Measurements from ENCODE around the gene FBLN1.
"Not testable (repeated sequence)": the region's sequence is repeated elsewhere in the genome, so short reads cannot be mapped to it uniquely, and the experiment has no call there.

FBLN1 gene

DNA sequence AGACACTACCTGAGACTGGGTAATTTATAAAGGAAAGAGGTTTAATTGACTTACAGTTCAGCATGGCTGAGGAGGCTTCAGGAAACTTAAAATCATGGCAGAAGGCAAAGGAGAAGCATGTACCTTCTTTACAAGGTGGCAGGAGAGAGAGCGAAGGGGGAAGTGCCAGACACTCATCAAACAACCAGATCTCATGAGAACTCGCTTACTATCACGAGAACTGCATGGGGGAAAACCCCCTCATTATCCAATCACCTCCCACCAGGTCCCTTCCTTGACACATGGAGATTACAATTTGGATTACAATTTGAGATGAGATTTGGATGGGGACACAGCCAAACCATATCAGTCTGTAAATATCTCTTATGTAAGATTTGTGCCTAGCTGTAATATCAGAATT lies 118.0 kb downstream of the FBLN1 start:
- no peak for DNase-seq

GRCh38 chr22:45621836-45622600 lies 119.3 kb downstream of the FBLN1 start:
- no peak for DNase-seq

DNA sequence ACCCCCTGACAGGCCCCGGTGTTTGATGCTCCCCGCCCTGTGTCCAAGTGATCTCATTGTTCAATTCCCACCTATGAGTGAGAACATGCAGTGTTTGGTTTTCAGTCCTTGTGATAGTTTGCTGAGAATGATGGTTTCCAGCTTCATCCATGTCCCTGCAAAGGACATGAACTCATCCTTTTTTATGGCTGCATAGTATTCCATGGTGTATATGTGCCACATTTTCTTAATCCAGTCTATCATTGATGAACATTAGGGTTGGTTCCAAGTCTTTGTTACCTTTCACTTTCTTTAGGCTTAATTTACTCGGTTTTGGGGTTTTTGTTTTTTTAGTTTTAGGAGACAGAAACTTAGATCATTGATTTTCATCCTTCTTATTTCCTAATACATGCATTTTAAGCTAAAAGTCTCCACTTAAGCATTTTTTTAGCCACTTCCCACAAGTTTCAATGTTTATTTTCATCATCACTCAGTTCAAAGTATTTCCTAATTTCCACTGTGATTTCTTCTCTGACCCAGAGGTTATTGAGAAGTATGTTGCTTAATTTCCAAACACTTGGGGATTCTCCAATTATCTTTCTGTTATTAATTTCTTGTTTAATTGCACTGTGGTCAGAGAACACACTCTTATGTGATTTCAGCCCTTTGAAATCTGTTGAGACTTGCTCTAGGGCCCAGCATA lies 120.9 kb downstream of the FBLN1 start:
- DNase-seq: not testable (repeated sequence)

DNA sequence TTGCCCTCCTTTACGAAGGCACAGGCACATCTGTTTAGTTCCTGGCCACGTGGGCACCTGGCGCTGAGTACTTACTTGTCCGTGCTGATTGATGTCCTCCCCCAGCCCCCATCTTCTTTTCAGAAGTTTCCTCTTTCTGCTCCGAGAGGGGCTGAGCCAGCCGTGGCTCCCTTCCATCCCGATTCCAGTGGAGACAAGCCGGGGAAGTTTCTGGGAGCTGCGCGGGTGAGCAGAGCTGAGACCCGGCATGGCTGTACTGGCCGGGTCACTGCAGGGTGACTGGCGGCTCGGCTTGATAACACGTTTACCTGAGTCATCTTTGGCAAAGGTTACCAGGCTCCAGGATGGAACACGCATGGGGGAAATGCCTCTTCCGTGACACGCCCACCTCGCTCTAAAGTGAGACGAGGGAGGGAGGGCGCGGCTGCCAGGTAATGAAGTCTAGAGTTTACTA lies 123.5 kb downstream of the FBLN1 start:
- DNase-seq: no peak

DNA sequence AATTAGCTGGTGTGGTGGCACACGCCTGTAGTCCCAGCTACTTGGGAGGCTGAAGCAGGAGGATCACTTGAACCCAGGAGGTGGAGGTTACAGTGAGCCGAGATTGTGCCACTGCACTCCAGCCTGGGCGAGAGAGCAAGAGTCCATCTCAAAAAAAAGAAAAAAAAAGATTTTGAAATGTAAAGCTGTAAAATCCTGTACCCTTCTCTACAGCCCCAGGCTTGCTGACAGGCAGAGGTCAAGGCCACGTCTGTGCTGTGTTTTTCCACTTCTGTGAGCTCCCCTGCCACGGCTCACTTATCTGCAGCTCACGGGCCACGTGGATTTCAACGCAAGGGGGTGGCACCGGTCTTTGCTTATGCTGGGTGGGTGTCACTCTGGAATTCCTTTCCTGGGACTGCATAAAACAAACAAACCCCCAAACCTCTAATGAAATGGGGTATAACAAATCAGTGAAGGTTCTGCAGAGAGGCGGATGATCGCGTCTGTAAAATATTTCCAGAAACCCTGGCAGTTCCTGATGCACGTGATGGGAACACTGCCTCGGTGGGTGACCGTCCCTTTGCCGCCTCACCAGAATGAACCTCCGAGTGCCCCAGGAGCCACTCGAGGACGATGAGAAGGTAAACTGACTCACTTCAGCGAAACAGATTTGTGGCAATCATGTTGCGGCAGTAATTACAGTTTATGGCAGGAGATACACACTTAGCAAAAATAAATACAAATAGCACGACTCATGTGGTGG lies 125.0 kb downstream of the FBLN1 start:
- no peak for DNase-seq

- DNase-seq: no peak
Measured at GRCh38 chr22:45628515-45628914, 125.8 kb downstream of the FBLN1 start.

- no peak for DNase-seq
Measured at GRCh38 chr22:45629469-45630089, 126.9 kb downstream of the FBLN1 start.

- no peak for DNase-seq
Measured at GRCh38 chr22:45630436-45630835, 127.8 kb downstream of the FBLN1 start.

DNA sequence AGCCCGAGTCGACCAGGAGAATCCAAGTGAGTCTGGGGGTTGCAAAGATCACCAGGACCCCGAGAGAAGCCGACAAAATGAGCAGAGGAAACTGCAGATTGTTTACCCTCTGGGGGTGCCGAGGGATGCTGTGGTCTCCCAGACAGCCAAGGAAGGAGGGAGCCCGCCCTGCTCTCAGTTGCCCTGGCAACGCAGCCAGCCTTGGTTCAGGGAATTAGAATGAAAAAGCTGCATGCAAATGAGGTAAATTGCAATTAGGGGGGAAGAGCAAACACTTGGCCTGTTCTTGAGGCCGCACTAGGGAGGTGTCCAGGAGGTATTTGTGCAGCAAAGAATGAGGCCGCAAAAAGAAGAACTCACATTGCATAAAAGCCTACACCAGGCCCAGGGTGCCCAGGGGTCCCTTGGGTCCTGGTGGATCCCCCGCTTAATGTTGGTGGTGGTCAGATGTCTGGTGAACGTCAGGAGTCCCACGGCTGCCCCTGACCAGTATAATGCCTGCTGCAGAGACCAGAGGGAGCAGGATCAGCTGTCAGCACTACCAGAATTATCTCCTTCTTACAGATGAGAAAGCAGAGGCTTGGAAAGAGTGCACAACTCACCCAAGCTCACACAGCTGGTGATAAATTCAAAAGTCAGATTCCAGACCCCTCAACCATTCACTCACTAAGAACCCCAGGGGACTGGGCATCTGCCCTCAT lies 128.6 kb downstream of the FBLN1 start:
- no peak for DNase-seq

DNA sequence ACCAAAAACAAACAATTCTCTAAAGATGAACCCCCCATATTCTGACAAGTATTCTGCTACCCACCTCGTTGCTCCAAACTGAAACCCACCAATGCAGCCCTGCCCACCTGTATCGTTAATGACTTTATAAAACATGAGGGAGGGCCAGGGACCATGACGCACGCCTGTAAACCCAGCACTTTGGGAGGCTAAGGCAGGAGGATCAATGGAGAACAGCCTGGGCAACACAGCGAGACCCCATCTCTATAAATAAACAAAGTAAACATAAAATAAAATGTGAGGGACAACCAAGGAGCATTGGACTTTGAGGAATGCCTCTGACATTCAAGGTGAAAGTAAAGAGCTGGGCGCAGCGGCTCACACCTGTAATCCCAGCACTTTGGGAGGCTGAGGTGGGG lies 129.2 kb downstream of the FBLN1 start:
- DNase-seq: no peak

DNA sequence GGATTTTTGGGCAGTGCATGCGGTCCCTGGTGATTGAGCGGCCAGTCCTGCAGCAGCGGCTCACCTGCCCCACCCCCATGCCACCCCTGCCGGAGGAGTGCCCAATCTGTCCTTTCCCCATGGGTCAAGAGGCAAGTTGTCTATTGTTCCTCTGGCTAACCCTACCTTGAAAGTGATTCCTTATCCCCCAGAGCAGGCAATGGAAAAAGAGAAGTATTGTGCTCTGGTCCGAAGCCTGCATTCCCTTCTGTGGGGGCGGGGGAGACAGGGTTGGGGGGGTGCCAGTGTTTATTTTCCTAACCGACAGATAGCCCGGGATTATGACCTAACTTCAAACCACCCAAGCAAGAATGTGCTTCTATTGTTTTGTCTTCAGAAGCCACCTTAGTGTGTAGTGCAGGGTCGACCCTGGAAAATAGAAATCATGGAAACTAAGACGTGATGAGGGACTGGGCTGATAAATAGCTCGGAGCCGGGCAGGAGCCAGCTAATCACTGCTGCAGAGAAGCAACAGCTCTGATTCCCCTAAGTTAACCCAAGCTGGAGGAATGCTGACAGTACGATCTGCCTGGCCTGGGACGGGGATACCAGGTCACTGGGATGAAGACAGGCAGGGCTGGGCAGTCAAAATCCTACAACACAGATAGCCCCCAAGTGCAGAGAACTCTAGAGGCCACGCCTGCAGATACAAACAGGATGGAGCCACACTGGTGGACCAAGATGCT lies 130.3 kb downstream of the FBLN1 start:
- DNase-seq: no peak

GRCh38 chr22:45636683-45637082 lies 134.0 kb downstream of the FBLN1 start:
- no peak for DNase-seq

GRCh38 chr22:45638197-45638596 lies 135.5 kb downstream of the FBLN1 start:
- DNase-seq: no peak

DNA sequence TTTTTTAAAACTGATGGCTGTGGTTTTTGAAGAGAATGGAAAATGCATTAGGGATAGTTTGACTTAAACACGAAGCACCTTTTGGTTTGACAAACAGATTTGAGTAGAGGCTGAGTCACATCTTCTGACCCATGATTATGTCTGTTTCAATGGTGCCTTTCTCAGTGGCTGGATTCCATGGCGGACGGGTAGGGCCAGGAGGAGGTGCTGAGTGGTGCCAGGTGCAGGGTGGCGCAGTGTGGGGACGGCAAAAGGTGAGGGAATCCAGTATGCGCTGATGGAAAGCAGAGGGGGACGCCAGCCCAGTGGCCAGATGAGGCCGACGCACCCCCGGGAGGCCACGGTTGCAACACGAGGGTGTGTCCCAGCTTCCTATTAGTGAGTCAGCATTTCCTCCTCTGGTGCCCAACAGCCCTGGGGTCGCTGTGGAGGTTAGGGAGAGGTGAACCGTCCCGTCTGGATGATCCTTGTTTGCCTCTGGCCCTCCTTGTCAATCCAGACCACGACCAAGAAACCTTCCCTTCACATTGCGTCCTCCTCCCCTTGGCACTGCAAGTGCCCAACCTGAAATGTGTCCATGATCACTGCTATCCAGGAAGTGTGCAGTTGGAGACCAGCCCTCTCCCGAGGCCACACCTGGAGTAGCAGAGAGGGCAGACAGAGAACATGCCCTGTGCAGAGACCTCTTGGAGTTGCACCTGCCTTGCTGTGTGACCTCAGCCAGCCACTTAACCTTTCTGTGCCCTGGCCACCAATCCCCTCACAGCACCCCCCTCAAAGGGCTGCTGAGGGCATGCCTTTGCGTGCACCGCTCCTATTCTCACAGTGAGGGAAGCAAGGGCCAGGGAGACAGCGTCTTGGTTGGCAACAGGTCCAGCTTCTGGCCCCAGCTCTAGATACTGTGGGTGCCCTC lies 136.4 kb downstream of the FBLN1 start:
- no peak for DNase-seq

GRCh38 chr22:45639747-45640102 lies 137.0 kb downstream of the FBLN1 start:
- no peak for DNase-seq

GRCh38 chr22:45640291-45640940 lies 137.7 kb downstream of the FBLN1 start:
- DNase-seq: no peak

DNA sequence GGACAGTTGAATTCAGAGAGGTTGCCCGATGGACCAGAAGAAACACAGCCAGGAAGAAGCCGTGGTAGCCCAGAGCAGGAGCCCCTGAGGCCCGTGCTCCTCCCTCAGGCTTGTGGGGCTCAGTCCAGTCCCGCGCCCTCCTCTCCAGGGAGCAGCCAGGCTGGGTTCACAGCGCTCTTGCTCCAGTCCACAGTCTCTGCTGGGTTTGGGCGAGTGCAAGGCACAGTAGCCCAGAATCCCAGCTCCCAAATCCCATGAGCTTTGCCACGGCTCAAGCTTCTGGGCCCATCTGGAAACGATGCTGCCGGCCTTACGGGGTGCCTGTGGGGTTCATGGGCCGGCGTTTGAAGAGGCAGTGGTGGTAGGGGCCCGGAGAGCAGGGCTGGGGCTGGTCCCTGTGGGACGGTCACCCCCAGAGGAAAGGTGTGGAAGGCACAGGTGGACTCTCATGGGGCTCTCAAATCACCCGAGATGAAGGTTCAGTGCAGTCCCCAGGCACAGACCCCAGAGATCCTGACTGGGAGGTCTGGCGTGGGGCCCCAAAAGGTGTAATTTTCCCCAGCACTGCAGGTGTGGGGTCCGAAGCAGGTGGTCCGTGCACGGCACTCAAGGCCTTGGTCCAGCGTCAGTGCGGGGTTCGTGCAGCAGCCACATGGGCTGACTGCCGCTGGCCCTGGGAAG lies 138.4 kb downstream of the FBLN1 start:
- DNase-seq: no peak

GRCh38 chr22:45642986-45643385 lies 140.3 kb downstream of the FBLN1 start:
- no peak for DNase-seq

GRCh38 chr22:45644714-45645113 lies 142.0 kb downstream of the FBLN1 start:
- no peak for DNase-seq

- no peak for DNase-seq
Measured at GRCh38 chr22:45645150-45645525, 142.5 kb downstream of the FBLN1 start.
